H9 (cell line): ENCODE measurements around the gene LIMA1. TPM values are rescaled to one million over a fixed set of nuclear protein-coding genes. Genes with fewer than 3 reads are reported as not detected.
"Not testable (repeated sequence)": the region's sequence is repeated elsewhere in the genome, so short reads cannot be mapped to it uniquely, and the experiment has no call there.

Experiments used
- DNase-seq: peaks from one replicate; pipeline ENCODE4 v3.0.0-alpha.2; 2017
- H2AFZ ChIP-seq: one replicate; pipeline ENCODE4 v1.6.1; 2013; ENCODE audit warnings: mild to moderate bottlenecking, low read length, control low read depth, moderate library complexity
- H2AK5ac ChIP-seq: 2 replicates; pipeline ENCODE4 v1.6.1; 2013; ENCODE audit warnings: low read length, control low read depth, mixed read lengths; ENCODE audit not compliant: insufficient read length
- H2BK120ac ChIP-seq: one replicate; pipeline ENCODE4 v1.6.1; 2013; ENCODE audit warnings: low read depth, mild to moderate bottlenecking, low read length, control low read depth, inconsistent platforms; ENCODE audit not compliant: poor library complexity, severe bottlenecking
- H2BK12ac ChIP-seq: 2 replicates; pipeline ENCODE4 v1.6.1; 2013; ENCODE audit warnings: low read length, control low read depth, mixed read lengths, low read depth; ENCODE audit not compliant: insufficient read length
- H2BK15ac ChIP-seq: 2 replicates; pipeline ENCODE4 v1.6.1; 2013; ENCODE audit warnings: low read depth, low read length, control low read depth
- H2BK20ac ChIP-seq: one replicate; pipeline ENCODE4 v1.6.1; 2013; ENCODE audit warnings: low read depth, mild to moderate bottlenecking, low read length, control low read depth, inconsistent platforms; ENCODE audit not compliant: poor library complexity, severe bottlenecking
- H2BK5ac ChIP-seq: 2 replicates; pipeline ENCODE4 v1.6.1; 2013; ENCODE audit warnings: low read length, control low read depth, mixed read lengths; ENCODE audit not compliant: insufficient read length
- H3K14ac ChIP-seq: 2 replicates; pipeline ENCODE4 v1.6.1; 2013; ENCODE audit warnings: low read length, control low read depth; ENCODE audit not compliant: insufficient read depth
- H3K18ac ChIP-seq: 2 replicates; pipeline ENCODE4 v1.6.1; 2013; ENCODE audit warnings: low read depth, mild to moderate bottlenecking, mixed read lengths, low read length, control low read depth; ENCODE audit not compliant: insufficient read length
- H3K23ac ChIP-seq: 2 replicates; pipeline ENCODE4 v1.6.1; 2013; ENCODE audit warnings: low read length, control low read depth, mixed read lengths, low read depth; ENCODE audit not compliant: insufficient read length
- H3K23me2 ChIP-seq: 2 replicates; pipeline ENCODE4 v1.6.1; 2013; ENCODE audit warnings: low read depth, mild to moderate bottlenecking, mixed read lengths, low read length, control low read depth; ENCODE audit not compliant: insufficient read length, poor library complexity, severe bottlenecking
- H3K27ac ChIP-seq: 2 replicates; pipeline ENCODE4 v1.5.1; 2013; ENCODE audit warnings: low read length, control low read depth, mixed read lengths, low read depth; ENCODE audit not compliant: insufficient read length
- H3K27me3 ChIP-seq: 2 replicates; pipeline ENCODE4 v1.6.1; 2013; ENCODE audit warnings: low read length, control low read depth, inconsistent platforms; ENCODE audit not compliant: insufficient read depth
- H3K4ac ChIP-seq: 2 replicates; pipeline ENCODE4 v1.6.1; 2013; ENCODE audit warnings: low read depth, mild to moderate bottlenecking, control low read depth, inconsistent platforms, low read length, moderate library complexity
- H3K4me1 ChIP-seq: 2 replicates; pipeline ENCODE4 v1.6.1; 2013; ENCODE audit warnings: low read length, control low read depth, inconsistent platforms; ENCODE audit not compliant: insufficient read depth
- H3K4me2 ChIP-seq: 2 replicates; pipeline ENCODE4 v1.6.1; 2013; ENCODE audit warnings: low read length, control low read depth, mixed read lengths; ENCODE audit not compliant: insufficient read length, insufficient read depth
- H3K56ac ChIP-seq: 2 replicates; pipeline ENCODE4 v1.6.1; 2013; ENCODE audit warnings: low read depth, mild to moderate bottlenecking, mixed read lengths, low read length, control low read depth; ENCODE audit not compliant: insufficient read length
- H3K79me1 ChIP-seq: 2 replicates; pipeline ENCODE4 v1.6.1; 2013; ENCODE audit warnings: low read depth, mild to moderate bottlenecking, moderate library complexity, low read length, control low read depth, inconsistent platforms; ENCODE audit not compliant: insufficient read depth, poor library complexity, severe bottlenecking
- H3K79me2 ChIP-seq: 2 replicates; pipeline ENCODE4 v1.6.1; 2013; ENCODE audit warnings: low read length, control low read depth, inconsistent platforms; ENCODE audit not compliant: insufficient read depth
- H3K9ac ChIP-seq: 2 replicates; pipeline ENCODE4 v1.6.1; 2013; ENCODE audit warnings: low read length, control low read depth, mixed read lengths; ENCODE audit not compliant: insufficient read length; ENCODE audit errors: extremely low read depth
- H3K9me3 ChIP-seq: one replicate; pipeline ENCODE4 v1.6.1; 2013; ENCODE audit warnings: low read depth, low read length, inconsistent platforms; ENCODE audit not compliant: control insufficient read depth
- H3T11ph ChIP-seq: one replicate; pipeline ENCODE4 v1.6.1; 2013; ENCODE audit warnings: mild to moderate bottlenecking, low read length, control low read depth, inconsistent platforms
- H4K20me1 ChIP-seq: one replicate; pipeline ENCODE4 v1.6.1; 2013; ENCODE audit not compliant: control insufficient read depth, insufficient read length, insufficient read depth
- H4K5ac ChIP-seq: 2 replicates; pipeline ENCODE4 v1.6.1; 2013; ENCODE audit warnings: low read depth, mild to moderate bottlenecking, mixed read lengths, low read length, control low read depth; ENCODE audit not compliant: insufficient read length
- H4K8ac ChIP-seq: replicated peaks from 2 replicates; pipeline ENCODE4 v1.6.1; 2013; ENCODE audit warnings: low read length, control low read depth, mixed read lengths, low read depth; ENCODE audit not compliant: insufficient read length
- H4K91ac ChIP-seq: 2 replicates; pipeline ENCODE4 v1.6.1; 2013; ENCODE audit warnings: low read depth, mild to moderate bottlenecking, moderate library complexity, mixed read lengths, low read length, control low read depth; ENCODE audit not compliant: insufficient read length
- H3K27ac Mint-ChIP-seq, 3 experiments: 2 replicates in 2 of 3; 3 replicates in 1 of 3; pipeline ENCODE4 v1.8.0; 2020 to 2021; ENCODE audit warnings: mixed read lengths in 3 of 3, mild to moderate bottlenecking in 1 of 3, moderate library complexity in 1 of 3
- H3K27me3 Mint-ChIP-seq: 2 replicates; pipeline ENCODE4 v1.8.0; 2021; ENCODE audit warnings: low read depth, mild to moderate bottlenecking, moderate library complexity, mixed read lengths
- H3K36me3 Mint-ChIP-seq, 3 experiments: 2 replicates in 2 of 3; 3 replicates in 1 of 3; pipeline ENCODE4 v1.8.0; 2020 to 2021; ENCODE audit warnings: low read depth in 3 of 3, mixed read lengths in 3 of 3; ENCODE audit not compliant: insufficient read depth in 1 of 3
- H3K4me1 Mint-ChIP-seq, 2 experiments: 2 replicates each; pipeline ENCODE4 v1.8.0; 2020; ENCODE audit warnings: mixed read lengths in 2 of 2
- H3K4me3 Mint-ChIP-seq, 2 experiments: 2 replicates in 1 of 2; 3 replicates in 1 of 2; pipeline ENCODE4 v1.8.0; 2020 to 2021; ENCODE audit warnings: mild to moderate bottlenecking in 2 of 2, mixed read lengths in 2 of 2, moderate library complexity in 1 of 2
- H3K9me3 Mint-ChIP-seq, 2 experiments: 2 replicates in 1 of 2; 3 replicates in 1 of 2; pipeline ENCODE4 v1.8.0; 2020; ENCODE audit warnings: mild to moderate bottlenecking in 2 of 2, mixed read lengths in 2 of 2, moderate library complexity in 1 of 2
- WGBS: extraction: QIAGEN DNeasy Blood & Tissue Kit; methylation state at CpG from one replicate; pipeline ENCODE4 v1.1.7; 2013; ENCODE audit warnings: missing lambda C conversion rate, low lambda C conversion rate, mixed read lengths; ENCODE audit not compliant: insufficient read length; ENCODE audit errors: extremely low coverage; 5-methylcytosine and 5-hydroxymethylcytosine counted together
- total RNA-seq: library from RNA; stranded (reverse); gene quantifications from 2 replicates; pipeline ENCODE4 v1.2.1, GENCODE V29; 2021
- TF ChIP-seq, protein P1 (sequence below): fragments of 200-600 bp; sonication (generic); conservative IDR thresholded peaks from 3 replicates; pipeline ENCODE4 v1.8.0; 2021; ENCODE audit warnings: antibody characterized with exemption, mild to moderate bottlenecking

Gene LIMA1
- total RNA-seq, 1 experiment from 2014 or later, result 40.8 TPM

DNA sequence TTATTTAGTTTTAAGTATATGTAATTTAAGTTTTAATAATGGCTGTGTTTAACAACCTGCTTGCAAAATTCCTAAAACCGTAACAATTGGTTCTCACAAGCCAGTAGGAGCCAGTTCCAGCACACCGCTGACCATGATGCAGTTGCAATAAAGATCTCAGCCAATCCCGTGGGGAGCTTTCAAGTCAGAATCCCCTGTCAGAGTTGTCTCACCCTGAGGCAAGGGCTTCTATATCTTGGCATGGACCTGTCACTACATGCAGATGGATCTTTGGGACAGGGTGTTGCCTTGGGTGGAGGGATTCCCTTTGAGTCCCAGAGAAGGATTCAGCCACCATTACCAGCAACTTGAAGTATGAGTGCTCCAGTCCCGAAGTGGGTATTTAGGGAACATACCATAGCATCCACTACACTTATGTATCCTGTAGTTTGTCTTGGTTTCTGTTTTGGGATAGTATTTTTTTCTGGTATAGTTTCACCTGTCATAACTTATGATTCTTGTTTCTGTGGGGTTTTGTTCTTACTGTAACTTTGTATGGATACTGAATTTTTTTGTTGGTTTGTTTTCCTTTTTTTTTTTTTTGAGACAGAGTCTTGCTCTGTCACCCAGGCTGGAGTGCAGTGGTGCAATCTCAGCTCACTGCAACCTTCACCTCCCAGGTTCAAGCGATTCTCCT lies 30.1 kb upstream of the LIMA1 start:
- Histone ChIP-seq H3T11ph (no peak overlapping the region), H3K79me2 (no peaks in the 10 kb centered on the region), H2AK5ac (no peak overlapping the region), H3K23ac (no peak overlapping the region), H3K27me3 (no peaks in the 10 kb centered on the region), H4K91ac (no peak overlapping the region), H3K4me1 (peaks cover 8% of the 10 kb centered on the region), H3K9me3 (no peaks in the 10 kb centered on the region), H2BK20ac (no peak overlapping the region), H3K23me2 (no peaks in the 10 kb centered on the region), H4K8ac (no peak overlapping the region), H3K14ac (no peak overlapping the region), H3K18ac (no peak overlapping the region), H4K5ac (no peak overlapping the region), H2BK15ac (no peak overlapping the region), H2AFZ (no peak overlapping the region), H4K20me1 (no peaks in the 10 kb centered on the region), H3K56ac (no peak overlapping the region), H2BK5ac (no peak overlapping the region), H2BK12ac (no peak overlapping the region), H2BK120ac (no peak overlapping the region), H3K79me1 (no peaks in the 10 kb centered on the region), H3K27ac (no peak overlapping the region), H3K4ac (no peak overlapping the region), H3K9ac (no peak overlapping the region), H3K4me2 (no peak overlapping the region)
- TF ChIP-seq, protein P1, sequence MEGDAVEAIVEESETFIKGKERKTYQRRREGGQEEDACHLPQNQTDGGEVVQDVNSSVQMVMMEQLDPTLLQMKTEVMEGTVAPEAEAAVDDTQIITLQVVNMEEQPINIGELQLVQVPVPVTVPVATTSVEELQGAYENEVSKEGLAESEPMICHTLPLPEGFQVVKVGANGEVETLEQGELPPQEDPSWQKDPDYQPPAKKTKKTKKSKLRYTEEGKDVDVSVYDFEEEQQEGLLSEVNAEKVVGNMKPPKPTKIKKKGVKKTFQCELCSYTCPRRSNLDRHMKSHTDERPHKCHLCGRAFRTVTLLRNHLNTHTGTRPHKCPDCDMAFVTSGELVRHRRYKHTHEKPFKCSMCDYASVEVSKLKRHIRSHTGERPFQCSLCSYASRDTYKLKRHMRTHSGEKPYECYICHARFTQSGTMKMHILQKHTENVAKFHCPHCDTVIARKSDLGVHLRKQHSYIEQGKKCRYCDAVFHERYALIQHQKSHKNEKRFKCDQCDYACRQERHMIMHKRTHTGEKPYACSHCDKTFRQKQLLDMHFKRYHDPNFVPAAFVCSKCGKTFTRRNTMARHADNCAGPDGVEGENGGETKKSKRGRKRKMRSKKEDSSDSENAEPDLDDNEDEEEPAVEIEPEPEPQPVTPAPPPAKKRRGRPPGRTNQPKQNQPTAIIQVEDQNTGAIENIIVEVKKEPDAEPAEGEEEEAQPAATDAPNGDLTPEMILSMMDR, result no peak
- no peaks in the 10 kb centered on the region for H3K27me3 Mint-ChIP-seq
- DNase-seq, result no peak
- H3K4me1 Mint-ChIP-seq, result peaks cover 12% of the 10 kb centered on the region in 2 experiments
- no CpG with 5 or more reads among the region's 5 CpGs for WGBS
- H3K4me3 Mint-ChIP-seq, result no peak overlapping the region
- H3K27ac Mint-ChIP-seq, result peak overlapping the region in 1 of 3 experiments; percentile 55; a peak in 1 of 7 replicates
- H3K9me3 Mint-ChIP-seq, result no peaks in the 10 kb centered on the region
- no peaks in the 10 kb centered on the region for H3K36me3 Mint-ChIP-seq

DNA sequence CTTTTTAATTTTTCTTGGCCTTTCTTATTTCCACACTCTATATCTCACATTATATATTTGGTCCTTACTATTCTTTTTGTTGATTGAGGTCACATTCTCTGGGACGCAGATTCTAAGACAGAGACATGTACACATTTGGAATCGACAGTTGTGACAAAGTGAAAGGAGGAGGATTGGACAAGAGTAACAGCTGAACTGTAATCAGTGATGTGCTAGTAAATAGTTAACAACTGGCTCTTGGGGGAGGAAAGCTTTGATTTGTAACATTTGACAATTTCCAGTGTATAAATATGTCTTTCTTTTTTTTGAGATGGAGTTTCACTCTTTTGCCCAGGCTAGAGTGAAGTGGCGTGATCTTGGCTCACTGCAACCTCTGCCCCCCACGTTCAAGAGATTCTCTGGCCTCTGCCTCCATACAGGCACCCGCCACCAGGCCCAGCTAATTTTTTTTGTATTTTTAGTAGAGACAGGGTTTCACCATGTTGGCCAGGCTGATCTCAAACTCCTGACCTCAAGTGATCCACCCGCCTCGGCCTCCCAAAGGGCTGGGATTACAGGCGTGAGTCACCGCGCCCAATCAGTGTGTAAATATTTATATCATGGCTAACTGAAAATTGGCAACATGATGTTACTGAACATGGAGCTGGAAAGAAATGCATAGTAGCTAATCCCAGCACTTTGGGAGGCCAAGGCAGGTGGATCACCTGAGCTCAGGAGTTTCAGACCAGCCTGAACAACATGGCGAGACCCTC lies 28.7 kb upstream of the LIMA1 start:
- H4K8ac ChIP-seq, H3K79me1 ChIP-seq, H3K14ac ChIP-seq, H3K9me3 Mint-ChIP-seq, H3K4ac ChIP-seq, H3K4me1 ChIP-seq, H2AK5ac ChIP-seq, H3K18ac ChIP-seq, H3K27me3 ChIP-seq, H2BK12ac ChIP-seq, H3K36me3 Mint-ChIP-seq, H2AFZ ChIP-seq, H4K5ac ChIP-seq, H3K27me3 Mint-ChIP-seq, H3K56ac ChIP-seq, H3K23ac ChIP-seq, H2BK20ac ChIP-seq, H2BK5ac ChIP-seq, H3K27ac Mint-ChIP-seq, H2BK120ac ChIP-seq, H3K9ac ChIP-seq, H3K4me2 ChIP-seq, H4K91ac ChIP-seq, DNase-seq, H3K79me2 ChIP-seq, H3K4me3 Mint-ChIP-seq, H3T11ph ChIP-seq, H3K23me2 ChIP-seq, H2BK15ac ChIP-seq, H4K20me1 ChIP-seq, H3K27ac ChIP-seq, H3K9me3 ChIP-seq: not testable (repeated sequence)
- no CpG with 5 or more reads among the region's 11 CpGs for WGBS
- H3K4me1 Mint-ChIP-seq, result peaks cover 12% of the 10 kb centered on the region in 2 experiments
